ENCODE data around the gene JKAMP.

The JKAMP gene

GRCh38 chr14:59541731-59542130, 57.4 kb downstream of the JKAMP start:
- DNase-seq (ENCODE audit: low read depth): no peak

DNA sequence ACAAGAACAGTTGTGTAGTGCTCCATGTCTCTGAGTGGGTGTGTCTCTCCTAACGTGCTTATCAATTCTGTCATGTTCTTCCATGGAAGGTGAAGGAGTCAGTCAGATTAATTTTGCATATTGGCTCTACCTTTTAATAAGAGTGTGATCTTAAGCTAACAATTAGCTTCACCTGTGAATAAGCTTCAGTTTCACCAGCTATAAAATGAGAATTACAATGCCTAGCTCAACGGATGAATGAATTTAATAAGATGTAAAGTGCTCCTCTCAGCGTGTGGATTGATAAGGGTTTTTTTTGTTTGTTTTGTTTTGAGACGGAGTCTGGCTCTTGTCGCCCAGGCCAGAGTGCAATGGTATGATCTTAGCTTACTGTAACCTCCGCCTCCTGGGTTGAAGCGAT, 59.6 kb downstream of the JKAMP start:
- no peak for DNase-seq (ENCODE audit: low read depth)

- no peak for DNase-seq (ENCODE audit: low read depth)
Measured at GRCh38 chr14:59547310-59547709, 63.0 kb downstream of the JKAMP start.
